DMS114 treated with DMSO at 0.1 percent for 48 hours (cell line): ENCODE data around the gene NF1.
"Not testable (repeated sequence)": the region's sequence is repeated elsewhere in the genome, so short reads cannot be mapped to it uniquely, and the experiment has no call there.

Experiments used
- DNase-seq: peaks from one replicate; lab custom pipeline; 2025; ENCODE audit not compliant: unreplicated experiment; lab: John Stamatoyannopoulos, UW

Gene NF1

DNA sequence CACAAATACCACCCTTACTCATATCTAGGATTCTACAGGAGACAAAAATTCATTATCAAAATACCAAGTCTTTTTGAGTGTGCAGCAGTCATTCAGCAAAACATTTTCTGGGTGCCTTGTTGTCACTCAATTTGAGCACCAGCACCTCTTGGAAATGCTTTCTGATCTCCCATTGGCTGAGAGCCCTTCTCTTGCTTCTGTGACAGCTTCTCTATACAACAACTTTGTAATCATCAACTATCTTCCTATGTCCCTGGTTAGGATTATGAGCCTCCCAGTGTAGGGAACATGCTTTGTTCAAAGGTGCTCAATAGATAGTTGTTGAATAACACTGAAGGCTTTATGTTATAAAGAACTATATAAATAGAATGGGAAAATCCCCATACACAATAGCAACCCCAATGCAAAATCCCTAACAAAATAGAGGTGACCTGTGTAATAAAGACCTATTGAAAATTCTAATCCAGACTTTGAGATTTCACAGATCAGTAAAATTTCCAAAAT is 286.4 kb downstream of the NF1 start:
- no peak for DNase-seq

DNA sequence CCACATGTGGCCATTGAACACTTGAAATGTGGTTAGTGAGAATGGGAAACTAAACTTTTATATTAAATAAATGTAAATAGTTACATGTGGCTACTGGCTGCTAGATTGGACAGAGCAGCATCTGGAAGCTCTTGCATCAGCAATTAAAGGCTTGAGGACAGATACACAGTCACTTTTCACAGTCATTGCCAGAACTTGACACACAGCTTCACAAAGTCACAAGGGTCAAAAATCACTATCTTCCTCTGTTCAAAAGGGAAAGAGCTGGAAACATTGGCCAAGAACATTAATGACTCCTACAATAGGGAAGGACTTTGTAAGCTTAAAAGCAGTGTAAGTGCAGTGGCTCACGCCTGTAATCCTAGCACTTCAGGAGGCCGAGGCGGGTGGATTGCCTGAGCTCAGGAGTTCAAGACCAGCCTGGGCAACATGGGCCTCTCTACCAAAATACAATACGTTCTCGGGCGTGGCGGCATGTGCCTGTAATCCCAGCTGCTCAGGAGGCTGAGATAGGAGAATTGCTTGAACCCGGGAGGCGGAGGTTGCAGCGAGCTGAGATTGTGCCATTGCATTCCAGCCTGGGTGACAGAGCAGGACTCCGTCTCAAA is 288.0 kb downstream of the NF1 start:
- DNase-seq, result not testable (repeated sequence)

DNA sequence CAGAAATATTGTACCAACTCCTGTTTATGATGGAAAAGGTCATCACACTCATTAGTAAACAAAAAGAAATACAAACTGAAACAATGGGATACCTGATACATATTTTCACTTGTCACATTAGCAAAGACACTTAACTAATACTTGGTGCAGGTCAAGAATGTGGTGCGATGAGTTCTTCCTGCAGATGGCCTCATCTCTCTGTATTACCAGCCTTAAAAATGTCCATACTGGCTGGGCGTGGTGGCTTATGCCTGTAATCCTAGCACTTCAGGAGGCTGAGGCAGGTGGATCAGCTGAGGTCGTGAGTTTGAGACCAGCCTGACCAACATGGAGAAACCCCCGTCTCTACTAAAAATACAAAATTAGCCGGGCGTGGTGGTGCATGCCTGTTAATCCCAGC is 288.7 kb downstream of the NF1 start:
- DNase-seq, result not testable (repeated sequence)

DNA sequence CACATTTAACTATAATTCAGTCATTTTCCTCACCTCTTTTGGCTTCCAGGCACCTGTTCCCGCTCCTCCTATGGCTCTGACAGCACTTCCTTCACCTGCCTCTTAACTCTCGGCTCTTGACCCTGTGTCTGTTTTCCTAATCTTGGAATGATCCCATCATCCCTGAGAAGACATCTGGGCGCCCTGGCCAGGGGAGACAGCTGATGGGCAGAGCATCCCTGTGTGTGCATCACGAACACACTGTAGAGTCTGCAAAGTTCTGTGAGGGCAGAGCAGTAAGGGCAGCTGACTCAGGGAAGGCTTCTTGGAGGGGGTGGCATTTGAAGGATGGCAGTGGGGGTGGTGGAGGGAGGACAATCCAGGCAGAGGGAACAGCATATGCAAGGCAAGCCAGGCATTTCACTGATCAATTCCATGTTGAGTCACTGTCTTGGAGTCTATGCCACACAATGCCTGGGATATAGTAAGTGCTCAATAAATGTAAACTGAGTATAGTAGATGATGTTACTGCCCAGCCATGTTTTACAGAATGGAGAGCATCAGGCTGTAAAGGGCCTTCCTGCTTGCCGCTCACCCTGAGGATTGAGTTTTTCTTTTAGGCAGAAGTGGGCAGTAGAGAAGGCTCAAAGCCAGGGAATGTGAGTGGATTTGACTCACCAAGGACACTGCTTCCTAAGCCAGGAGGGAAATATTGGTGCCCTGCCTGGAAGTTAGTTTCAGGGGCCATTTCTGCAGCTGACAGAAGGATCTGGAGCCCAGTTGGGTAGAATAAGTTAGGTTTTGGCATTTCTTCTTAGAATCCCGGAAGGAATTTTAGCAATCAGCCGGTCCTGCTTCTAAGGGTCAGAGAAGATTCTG is 290.9 kb downstream of the NF1 start:
- no peak for DNase-seq

DNA sequence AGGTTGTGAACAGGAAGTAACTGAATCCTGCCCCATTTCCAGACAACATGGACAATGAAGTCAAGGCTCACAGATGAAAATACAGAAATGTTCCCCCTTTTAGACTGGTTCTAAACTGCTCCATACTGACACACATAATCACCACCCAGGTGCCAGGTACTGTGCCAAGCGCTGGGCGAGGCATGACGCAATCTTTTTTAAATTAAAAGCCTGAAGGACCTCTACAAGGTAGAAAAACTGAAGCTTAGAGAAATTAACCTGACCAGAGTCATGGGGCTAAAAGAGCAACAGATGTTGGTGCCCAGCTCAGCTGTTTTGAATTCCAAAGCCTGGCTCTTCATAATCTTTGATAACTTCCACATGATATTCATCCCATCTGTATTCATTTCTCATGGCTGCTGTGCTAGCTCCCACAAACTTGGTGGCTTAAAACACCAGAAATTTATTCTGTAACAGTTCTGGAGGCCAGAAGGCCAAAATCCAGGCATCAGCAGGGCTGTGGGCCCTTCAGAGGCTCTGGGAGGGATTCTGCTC is 291.8 kb downstream of the NF1 start:
- DNase-seq, result no peak

DNA sequence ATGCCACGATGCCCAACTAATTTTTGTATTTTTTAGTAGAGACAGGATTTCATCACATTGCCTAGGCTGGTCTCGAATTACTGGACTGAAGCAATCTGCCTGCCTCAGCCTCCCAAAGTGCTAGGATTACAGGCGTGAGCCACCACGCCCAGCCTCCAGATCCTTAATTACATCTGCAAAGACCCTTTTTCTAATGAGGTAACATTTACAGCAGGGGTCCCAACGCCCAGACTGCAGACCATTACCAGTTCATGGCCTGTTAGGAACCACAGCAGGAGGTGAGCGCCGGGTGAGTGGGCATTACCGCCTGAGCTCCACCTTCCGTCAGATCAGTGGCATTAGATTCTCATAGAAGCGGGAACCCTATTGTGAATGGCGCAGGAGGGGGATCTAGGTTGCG is 292.7 kb downstream of the NF1 start:
- no peak for DNase-seq

DNA sequence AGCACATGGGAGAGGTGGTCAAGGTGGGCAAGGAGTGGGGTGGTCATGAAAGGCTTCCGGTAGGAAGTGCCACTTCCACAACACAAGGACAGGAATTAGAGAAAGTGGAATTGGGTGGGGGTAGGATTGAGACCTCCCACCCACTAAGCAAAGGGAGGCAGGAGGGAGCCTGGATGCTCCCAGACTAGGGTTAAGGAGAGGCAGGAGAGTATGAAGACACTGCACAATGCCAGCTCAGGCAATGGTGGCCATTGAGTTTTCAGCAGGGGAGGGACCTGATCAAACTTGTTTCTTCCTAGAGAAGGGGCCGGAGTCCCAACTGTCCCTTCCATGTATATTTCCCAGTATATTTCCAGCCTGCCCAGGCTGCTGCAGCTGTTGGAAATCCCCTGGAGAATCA is 293.6 kb downstream of the NF1 start:
- no peak for DNase-seq

DNA sequence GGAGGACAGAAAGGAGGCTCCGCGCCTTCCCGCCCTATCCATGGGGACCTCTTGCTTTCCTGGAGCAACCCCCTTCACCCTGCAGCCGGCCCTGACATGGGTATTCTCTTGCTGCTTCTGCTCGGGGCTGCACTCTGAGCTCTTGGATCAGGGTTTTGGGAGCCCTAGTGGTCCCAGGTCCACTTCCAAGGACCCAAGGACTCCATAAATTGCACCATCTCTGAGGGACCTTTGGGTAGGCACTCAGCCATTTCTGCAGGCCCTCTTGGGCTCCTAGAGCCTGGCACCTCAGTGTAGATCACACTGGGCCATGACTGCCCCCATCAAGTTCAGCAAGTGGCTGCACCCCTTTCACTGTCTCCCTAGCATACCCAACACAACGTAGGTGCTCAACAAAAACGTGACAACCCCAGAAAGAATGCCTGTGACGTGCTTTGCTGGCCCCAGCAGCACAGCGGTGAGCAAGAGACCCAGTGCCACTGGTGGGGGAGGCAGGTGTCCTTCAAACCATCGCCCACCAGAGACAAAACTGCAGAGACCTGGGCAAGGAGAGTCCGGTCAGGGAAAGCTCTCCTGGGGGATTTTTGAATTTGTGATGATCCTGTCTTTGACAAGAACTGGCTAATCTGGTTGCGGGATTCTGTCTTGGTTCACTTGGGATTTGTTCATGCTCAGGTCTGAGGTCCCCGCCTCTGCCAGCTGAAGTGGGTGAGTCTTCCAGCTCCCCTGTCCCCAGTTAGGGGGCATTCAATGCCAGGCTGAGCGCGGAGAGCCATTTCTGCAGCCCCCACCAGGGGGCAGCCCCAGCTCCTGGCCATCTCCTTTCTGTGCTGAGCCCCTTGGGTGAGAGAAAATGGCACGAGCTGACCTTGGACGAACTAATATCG is 294.2 kb downstream of the NF1 start:
- DNase-seq, result no peak

DNA sequence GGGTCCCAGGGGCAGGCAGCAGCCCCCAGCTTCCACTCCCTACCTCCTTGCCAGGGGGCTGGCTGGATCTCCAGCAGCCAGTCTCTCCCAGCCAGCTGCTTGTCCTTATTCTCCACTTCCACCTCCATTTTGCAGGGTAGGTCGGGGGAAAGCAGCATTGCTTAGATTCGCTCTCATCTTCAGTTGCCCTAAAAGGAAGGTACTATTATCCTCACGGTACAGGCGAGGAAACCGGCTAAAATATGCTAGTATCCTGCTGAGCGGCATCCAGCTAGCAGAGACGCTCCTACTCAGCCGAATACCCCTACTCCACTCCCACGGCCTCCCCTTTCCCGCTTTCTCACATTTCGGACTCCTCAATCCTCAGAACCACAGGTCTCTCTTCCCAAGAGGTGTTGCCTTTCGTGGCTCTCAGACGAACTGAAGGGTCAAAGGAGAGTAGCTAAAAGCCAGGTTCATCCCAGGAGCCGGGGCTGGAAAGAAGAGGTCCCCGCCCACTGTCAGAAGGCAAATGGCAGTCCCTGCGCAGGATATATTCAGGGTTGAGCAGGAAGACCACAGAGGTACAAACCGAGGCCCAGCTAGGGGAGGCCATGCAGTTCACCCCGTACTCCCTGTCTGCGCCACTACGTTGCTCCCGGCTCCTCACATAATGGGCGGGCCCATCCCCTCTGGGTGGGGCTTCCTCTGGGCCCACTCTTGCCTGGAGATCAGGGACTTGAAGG is 295.0 kb downstream of the NF1 start:
- no peak for DNase-seq

DNA sequence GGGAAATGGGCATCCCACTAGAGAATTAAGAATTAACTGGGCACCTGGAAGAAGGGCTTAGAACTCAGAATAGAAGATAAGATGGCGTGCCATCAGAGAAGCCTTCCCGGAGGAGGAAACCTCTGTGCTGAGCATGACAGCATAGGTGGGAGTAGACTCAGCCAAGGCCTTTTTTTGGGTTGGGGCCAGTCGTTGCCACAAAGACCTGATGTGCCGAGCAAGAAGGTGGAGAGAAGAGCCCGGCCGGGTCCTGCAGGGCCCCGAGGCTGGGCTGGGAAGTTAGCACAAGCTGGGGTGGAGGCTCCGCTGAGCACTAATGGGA is 295.6 kb downstream of the NF1 start:
- DNase-seq, result no peak

DNA sequence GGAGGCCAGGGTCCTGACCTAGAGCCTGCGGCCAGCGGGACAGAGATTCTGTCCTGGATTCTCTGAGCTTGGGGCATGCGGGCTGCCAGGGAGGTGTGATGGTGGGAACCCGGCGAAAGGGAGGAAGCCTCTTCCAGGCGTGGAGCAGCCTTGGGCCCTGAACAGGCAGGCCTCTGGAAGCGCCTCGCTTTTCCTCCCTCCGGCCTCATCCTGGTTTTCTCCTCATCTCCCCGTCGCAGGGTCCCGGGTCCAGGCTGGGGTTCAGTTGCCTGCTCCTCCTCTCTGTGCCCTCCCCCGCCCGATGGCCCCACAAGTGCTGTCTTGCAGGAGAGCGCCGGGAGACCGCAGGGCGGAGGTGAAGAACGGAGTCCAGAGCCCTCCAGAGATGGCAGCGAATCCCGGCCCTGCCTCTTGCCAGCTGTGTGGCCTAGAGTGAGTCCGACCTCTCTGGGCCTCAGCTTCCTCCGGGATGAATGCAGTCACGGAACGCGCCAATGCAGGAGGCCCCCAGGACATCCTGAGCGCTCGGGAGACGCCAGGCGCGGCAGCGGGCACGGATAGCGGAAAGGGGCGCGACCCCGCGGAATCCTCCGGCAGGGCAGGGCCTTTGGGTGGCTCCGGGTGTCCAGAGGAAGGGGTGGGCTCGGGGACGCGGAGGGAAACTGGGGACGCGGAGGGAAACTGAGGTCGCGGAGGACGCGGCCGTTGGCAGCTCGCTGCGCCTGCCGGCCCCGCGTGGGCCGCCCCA is 296.1 kb downstream of the NF1 start:
- no peak for DNase-seq

DNA sequence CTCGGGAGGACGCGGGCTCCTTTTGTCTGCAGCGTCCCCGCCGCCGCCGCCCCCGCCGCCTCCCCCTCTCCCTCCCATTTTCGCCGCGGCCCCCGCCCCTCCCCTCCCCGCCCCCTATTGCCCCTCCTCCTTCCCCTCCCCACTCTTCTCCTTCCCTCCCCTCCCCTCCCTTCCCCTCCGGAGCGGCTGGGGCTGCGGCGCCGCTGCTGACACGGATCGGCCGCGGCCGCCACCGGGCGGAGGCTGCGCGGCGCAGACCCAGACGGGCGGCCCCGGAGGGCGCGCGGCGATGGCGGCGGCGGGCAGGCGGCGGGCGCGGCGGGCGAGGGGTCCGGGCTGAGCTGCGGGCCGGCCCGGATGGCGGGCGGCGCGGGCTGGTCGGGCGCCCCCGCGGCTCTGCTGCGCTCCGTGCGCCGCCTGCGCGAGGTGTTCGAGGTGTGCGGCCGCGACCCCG is 296.7 kb downstream of the NF1 start, which contains the start of gene RAB11FIP4:
Gene RAB11FIP4, plus strand, starts transcription at position 180 of the 454 bp plus-strand sequence. Its CDS starts 178 bp downstream, at position 358.
- DNase-seq, result no peak

DNA sequence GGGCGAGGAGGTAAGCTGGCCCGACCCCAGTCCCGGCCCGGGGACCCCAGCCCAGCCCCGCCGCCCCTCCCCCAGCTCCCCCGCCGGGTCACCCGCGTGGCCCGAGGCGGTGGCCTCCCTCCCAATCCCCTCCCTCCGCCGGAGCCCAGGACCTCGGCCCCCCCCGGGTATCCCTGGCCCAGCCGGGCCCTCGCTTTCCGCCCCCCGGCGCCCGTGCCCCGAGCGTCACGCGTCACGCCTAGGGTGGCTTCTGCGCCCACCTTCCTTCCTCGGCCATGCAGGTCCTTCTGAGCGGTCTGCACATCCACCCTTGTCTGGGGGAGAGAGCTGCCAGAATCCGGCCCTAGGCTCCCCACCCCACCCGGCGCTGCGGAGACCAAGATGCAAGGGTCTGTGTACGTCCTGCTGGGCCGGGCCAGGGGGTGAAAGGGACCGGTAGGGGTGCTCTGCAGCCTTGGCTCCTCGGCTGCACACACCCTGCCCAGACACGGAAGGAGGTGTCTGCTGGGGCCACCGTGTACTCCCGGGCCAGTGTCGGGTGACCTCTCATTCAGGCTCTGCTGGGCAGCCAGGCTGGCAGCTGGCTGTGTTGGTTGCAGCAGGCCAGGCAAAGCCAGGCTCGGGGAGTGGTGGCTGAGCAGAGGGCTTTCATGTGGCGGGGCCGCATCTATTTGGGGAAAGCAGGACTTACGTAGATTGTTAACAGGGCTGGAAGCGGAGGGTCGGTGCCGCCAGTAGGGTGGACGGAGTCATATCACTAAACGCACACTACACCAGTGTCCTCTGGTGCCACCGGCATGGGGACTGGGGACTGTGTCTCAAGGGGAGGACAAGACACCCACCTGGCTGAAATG is 297.5 kb downstream of the NF1 start:
- DNase-seq, result no peak

DNA sequence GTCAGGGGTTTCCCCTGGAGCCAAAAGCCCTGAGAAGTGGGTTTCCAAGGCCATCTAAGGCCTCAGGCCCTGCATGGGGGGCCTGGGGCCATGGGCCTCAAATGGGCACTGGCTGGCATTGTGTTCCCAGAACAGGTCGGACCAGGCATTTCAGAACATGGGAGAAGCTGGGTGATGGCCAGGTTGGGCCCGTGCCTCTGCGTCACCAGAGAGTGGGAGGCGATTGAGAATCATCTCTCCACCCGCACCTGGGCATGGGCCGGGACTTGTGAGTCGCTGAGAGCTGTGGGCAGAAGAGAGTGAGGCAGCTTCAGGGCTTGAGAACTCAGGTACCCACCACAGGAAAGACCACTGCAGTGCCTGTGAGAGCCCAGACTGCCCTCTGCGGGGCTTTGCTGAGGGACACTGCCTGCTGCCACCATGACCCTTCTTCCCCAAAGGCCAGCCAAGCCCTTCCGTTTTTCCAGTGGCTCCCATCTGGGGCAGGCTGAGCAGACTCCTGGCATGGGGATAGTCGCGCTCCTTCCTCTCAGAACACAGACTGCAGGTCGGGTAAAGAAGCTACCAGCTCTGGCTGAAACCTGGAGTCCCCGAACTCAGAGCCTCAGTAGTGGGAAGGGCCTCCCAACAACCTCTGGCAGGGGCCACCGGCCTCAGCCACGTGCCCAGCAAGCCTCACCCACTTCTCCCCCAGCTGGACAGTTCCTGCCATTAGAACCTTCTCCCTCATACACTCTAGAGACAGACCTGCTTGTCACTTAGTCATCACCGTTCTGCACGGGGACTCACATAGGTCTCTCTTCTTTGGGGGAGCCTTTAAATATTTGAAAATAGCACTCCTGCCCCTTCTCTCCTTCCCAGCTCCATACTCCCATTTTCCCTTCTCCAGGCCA is 298.3 kb downstream of the NF1 start:
- no peak for DNase-seq

DNA sequence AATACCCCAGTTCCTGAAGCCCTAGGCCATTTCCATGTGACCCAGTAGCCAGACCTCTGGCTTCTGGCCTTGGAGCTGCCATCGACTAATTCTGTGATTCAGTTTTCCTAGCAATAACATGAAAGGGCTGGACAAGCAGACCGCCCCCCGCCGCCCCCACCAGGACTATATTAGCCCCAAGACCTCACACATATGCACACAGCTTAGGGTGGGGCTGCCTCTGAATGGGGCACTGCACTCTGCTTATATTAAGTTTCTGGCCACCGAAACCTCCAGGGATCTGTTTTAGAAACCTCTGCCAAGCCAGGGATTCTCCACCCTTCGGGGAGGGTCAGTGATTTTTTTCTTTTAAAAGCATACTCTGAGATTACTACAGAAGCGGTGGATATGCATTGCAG is 299.0 kb downstream of the NF1 start:
- DNase-seq, result no peak

DNA sequence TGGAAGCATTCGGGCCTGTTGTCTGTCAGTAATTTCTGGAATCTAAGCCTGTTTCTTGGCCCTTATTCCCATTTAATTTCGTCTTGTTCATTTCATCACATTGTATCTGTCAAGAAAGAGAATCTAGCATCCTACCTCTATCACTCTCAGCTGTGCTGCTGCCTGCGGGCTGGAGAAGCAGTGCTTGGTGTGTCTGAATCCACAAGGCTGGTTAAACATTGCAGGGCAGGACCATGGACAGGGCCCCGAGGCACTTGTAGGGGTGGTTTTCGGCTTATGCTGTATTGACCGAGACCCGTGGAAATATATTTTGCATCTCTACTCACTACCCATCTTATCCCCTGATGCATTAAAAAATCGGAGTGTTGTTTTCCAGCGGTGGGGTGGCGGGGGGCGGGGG is 299.8 kb downstream of the NF1 start:
- DNase-seq, result no peak

DNA sequence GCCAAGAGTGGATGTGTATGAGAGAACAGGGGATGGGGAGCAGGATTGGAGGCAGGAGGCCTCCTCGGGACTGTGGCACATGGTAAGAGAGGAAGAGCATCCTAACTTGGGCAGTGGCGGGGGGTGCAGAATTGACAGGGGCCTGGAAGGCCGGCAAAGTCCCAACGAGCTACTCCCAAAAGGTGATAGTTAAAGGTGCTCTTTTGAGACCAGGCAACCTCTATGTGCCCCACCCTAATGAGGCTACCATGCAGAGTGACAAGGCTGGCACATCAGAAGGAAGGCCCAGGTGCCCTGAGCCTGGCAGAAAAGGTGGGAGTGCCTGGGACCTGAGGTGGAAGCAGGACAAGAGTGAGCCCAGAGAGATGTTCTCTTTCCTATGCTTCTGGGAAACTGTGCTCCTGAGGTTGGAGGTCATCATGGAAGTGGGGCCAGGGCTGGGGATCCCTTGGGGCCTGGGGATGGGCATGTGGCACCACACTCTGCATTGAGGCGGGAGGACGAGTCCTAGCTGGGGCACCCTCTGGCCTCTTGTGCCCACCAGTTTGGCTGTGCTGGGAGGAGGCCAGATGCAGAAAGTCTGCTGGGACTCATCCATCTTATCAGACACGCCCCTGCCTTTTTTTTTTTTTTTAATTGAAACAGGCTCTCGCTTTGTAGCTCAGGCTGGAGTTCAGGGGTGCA is 302.6 kb downstream of the NF1 start:
- no peak for DNase-seq
